AG08396 (cell line): ENCODE results near the gene SPATA31A1.
"Not testable (repeated sequence)": the region's sequence is repeated elsewhere in the genome, so short reads cannot be mapped to it uniquely, and the experiment has no call there.

Experiments
- DNase-seq: peaks from one replicate; pipeline ENCODE4 v3.0.0; 2012; ENCODE audit warnings: low spot score, mixed read lengths

Gene SPATA31A1

GRCh38 chr9:39355369-39355768, at the start of gene SPATA31A1:
TSS of gene SPATA31A1 (plus strand) at chr9:39355669. CDS start at chr9:39355731, 62 bp downstream.
- not testable (repeated sequence) for DNase-seq

GRCh38 chr9:39407261-39408204, 52.1 kb downstream of the SPATA31A1 start:
- DNase-seq, result not testable (repeated sequence)

- DNase-seq, result not testable (repeated sequence)
Observed at GRCh38 chr9:39411254-39411940, 55.9 kb downstream of the SPATA31A1 start.
